AG09309 (cell line): ENCODE measurements around the gene MAPK1IP1L.
A peak's percentile ranks its signal among the peaks of the same experiment; 100 is the strongest.
"Not testable (repeated sequence)": the region's sequence is repeated elsewhere in the genome, so short reads cannot be mapped to it uniquely, and the experiment has no call there.

Source experiments
- DNase-seq: peaks from one replicate; pipeline ENCODE4 v3.0.0-alpha.2; 2010; ENCODE audit warnings: low read depth
- H3K4me3 ChIP-seq: 2 replicates; pipeline ENCODE4 v1.5.1; 2011; ENCODE audit warnings: mild to moderate bottlenecking, low read depth, low read length, moderate library complexity; ENCODE audit not compliant: control insufficient read depth
- TF ChIP-seq, protein P1 (sequence below): IDR thresholded peaks from 2 replicates; pipeline ENCODE4 v1.5.1; 2011; ENCODE audit warnings: mild to moderate bottlenecking, low read depth, low read length, inconsistent platforms; ENCODE audit not compliant: insufficient read depth, control insufficient read depth; ENCODE audit errors: missing control alignments

The MAPK1IP1L gene

GRCh38 chr14:55026793-55027561, 24.5 kb upstream of the MAPK1IP1L start, which contains the start of the genes SOCS4 and WDHD1:
TSS of gene SOCS4 (plus strand) at chr14:55027236. CDS start at chr14:55043042, 15,806 bp downstream.
TSS of gene WDHD1 (minus strand) at chr14:55027099. CDS start at chr14:55026787, 312 bp downstream.
- TF ChIP-seq, protein P1, sequence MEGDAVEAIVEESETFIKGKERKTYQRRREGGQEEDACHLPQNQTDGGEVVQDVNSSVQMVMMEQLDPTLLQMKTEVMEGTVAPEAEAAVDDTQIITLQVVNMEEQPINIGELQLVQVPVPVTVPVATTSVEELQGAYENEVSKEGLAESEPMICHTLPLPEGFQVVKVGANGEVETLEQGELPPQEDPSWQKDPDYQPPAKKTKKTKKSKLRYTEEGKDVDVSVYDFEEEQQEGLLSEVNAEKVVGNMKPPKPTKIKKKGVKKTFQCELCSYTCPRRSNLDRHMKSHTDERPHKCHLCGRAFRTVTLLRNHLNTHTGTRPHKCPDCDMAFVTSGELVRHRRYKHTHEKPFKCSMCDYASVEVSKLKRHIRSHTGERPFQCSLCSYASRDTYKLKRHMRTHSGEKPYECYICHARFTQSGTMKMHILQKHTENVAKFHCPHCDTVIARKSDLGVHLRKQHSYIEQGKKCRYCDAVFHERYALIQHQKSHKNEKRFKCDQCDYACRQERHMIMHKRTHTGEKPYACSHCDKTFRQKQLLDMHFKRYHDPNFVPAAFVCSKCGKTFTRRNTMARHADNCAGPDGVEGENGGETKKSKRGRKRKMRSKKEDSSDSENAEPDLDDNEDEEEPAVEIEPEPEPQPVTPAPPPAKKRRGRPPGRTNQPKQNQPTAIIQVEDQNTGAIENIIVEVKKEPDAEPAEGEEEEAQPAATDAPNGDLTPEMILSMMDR: peak; percentile 9
- H3K4me3 ChIP-seq: peak within 1 kb of the TSS; percentile 100
- DNase-seq: peak; percentile 66

DNA sequence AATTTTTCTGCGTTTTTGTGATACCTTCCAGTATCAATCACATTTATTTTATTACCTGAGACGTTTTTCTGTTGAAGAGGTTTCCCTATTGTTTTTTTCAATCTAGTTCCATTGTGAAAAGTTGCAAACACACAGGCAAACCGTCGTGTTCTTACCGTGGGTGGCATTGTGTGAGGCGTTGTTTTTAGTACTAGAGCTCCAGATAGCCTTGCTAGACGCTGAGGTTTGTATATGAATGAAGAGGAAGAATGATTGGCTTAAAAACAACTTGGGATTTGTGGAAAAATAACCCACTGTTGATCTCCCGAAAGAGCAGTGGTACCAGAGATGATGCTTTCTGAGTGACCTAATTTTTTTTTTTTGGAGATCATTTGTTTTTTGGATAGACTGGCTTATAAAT, 23.4 kb upstream of the MAPK1IP1L start:
- TF ChIP-seq, protein P1: no peak
- peak overlapping the region; percentile 100 for H3K4me3 ChIP-seq
- DNase-seq: no peak

- TF ChIP-seq, protein P1: no peak
- no peak for DNase-seq
- H3K4me3 ChIP-seq: peak overlapping the region; percentile 100
Measured at GRCh38 chr14:55028476-55028875, 23.0 kb upstream of the MAPK1IP1L start.

DNA sequence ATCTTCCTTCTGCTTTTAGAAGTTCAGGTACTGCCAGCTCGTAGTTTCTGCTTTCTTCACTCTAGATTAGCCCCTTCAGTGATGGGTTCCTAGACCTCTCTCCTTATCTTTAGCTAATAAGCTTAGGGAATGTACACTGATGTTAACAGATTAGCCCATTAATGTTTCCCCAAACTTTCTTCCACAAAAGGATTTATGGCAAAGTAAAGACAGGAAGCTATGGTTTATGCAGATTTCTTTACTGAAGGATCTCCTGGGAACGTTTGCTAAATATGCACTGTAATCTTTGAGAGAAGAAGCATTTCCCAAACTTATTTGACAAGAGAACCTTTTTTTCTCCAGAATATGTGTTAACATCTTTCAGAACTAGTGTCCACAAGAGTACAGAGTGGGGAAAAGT, 20.3 kb upstream of the MAPK1IP1L start:
- no peak overlapping the region for H3K4me3 ChIP-seq
- TF ChIP-seq, protein P1: no peak
- DNase-seq: no peak

DNA sequence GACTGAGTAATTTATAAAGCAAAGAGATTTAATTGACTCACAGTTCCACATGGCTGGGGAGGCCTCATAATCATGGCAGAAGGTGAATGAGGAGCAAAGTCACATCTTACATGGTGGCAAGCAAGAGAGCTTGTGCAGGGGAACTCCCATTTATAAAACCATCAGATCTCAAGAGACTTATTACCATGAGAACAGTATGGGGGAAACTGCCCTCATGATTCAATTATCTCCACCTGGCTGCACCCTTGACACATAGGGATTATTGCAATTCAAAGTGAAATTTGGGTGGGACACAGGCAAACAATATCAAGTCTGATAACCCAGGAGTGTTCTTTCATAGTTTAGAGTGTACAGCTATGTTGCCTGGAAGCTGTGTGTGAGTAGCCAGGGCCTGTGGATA, 13.5 kb upstream of the MAPK1IP1L start:
- DNase-seq, H3K4me3 ChIP-seq: not testable (repeated sequence)

DNA sequence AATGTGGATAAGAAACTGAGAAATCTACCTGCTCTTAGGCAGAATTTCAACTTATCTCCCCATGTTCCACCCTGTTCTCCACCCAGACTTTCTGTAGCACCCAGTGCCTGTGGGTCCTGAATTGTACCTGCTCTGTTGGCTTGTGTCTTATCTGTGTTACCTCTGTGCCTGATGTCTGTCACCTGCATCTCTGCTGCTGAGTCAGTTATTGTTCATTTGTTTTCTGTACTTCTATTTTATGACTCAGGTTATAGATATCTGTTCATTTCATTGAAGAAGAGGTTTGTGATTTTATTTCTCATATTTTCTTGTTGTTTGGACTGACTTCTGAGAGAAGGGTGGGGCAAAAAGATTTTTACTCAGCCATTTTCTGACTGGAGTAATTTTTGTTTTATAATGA, 12.7 kb upstream of the MAPK1IP1L start:
- no peak for DNase-seq
- H3K4me3 ChIP-seq: no peak overlapping the region
- TF ChIP-seq, protein P1: no peak

- DNase-seq: no peak
- H3K4me3 ChIP-seq: no peak overlapping the region
- TF ChIP-seq, protein P1: no peak
Measured at GRCh38 chr14:55043528-55043927, 7.9 kb upstream of the MAPK1IP1L start.
